Measurements from ENCODE around the gene PPP3R2. TPM values are rescaled to one million over a fixed set of nuclear protein-coding genes. Genes with fewer than 3 reads are reported as not detected.

The PPP3R2 gene
- polyA plus RNA-seq, 2 of the 4 experiments (the other 2 are of a cell fraction), result not detected

GRCh38 chr9:101574731-101575333 is 19.9 kb downstream of the PPP3R2 start:
- H3K4me2 ChIP-seq, result no peak overlapping the region
- no peak for DNase-seq (ENCODE audit: low read depth in 1 of 2, low spot score in 1 of 2)
- TF ChIP-seq NPAS2 (CRISPR knock-in tag; IDR thresholded peaks at IDR 0.05; ENCODE audit: borderline replicate concordance) (no peak), ZNF302 (CRISPR knock-in tag; IDR thresholded peaks at IDR 0.05) (no peak), FOXS1 (CRISPR knock-in tag; IDR thresholded peaks at IDR 0.05) (no peak), KDM5A (IDR thresholded peaks at IDR 0.05) (no peak), HOXB5 (CRISPR knock-in tag; IDR thresholded peaks at IDR 0.05) (no peak), EHF (CRISPR knock-in tag; IDR thresholded peaks at IDR 0.05) (no peak), SMC3 (IDR thresholded peaks at IDR 0.05) (no peak), FOSB (CRISPR knock-in tag; IDR thresholded peaks at IDR 0.05) (no peak)
- H3K9me3 ChIP-seq, result no peaks in the 10 kb centered on the region
- ChIA-PET CTCF (interaction anchor here (0.7 to 1.1 kb wide), 4 partner anchors 9 to 187 kb away, joined by 3 read pairs; no protein-coding TSS in a partner anchor), POLR2A (interaction anchor here (0.6 kb wide), 1 partner anchor 336 kb away, joined by 3 read pairs; no protein-coding TSS in a partner anchor)
- H3K27ac ChIP-seq, result no peak overlapping the region
- no peak for FAIRE-seq
- no peak overlapping the region for H3K4me3 ChIP-seq
- H3K4me1 ChIP-seq, result no peaks in the 10 kb centered on the region
- no peak for ATAC-seq

- ATAC-seq, result no peak
Measured at GRCh38 chr9:101572316-101572715, 22.5 kb downstream of the PPP3R2 start.

GRCh38 chr9:101571114-101571513 is 23.7 kb downstream of the PPP3R2 start:
- ChIA-PET CTCF (interaction anchor here (0.5 to 1.8 kb wide), 3 partner anchors 9 to 122 kb away, joined by 3 to 6 read pairs (median 4); no protein-coding TSS in a partner anchor), POLR2A (no interaction called here)
- Histone ChIP-seq H3K4me1 (no peaks in the 10 kb centered on the region), H3K9me3 (no peaks in the 10 kb centered on the region), H3K27ac (no peak overlapping the region), H3K4me2 (no peak overlapping the region), H3K4me3 (no peak overlapping the region)
- ATAC-seq (no peak), FAIRE-seq (no peak), DNase-seq (ENCODE audit: low read depth in 1 of 2, low spot score in 1 of 2) (no peak)
- TF ChIP-seq USF2 (IDR thresholded peaks at IDR 0.05) (no peak), ATOH8 (CRISPR knock-in tag; IDR thresholded peaks at IDR 0.05; ENCODE audit: low read depth) (no peak), TFCP2L1 (CRISPR knock-in tag; IDR thresholded peaks at IDR 0.05) (no peak), MYC (IDR thresholded peaks at IDR 0.05; ENCODE audit: borderline replicate concordance, low read length) (no peak), FOSL2 (IDR thresholded peaks at IDR 0.05) (no peak), FOSL2 (CRISPR knock-in tag; IDR thresholded peaks at IDR 0.05) (no peak), KDM5A (IDR thresholded peaks at IDR 0.05) (no peak), GATA3 (IDR thresholded peaks at IDR 0.05; ENCODE audit: borderline replicate concordance) (no peak), NFE2L2 (conservative IDR thresholded peaks at IDR 0.05; ENCODE audit: low read length) (no peak), CEBPB (IDR thresholded peaks at IDR 0.05) (no peak), HDAC2 (IDR thresholded peaks at IDR 0.05) (no peak), ZFP36 (IDR thresholded peaks at IDR 0.05; ENCODE audit: borderline replicate concordance, partially characterized antibody) (no peak), BHLHE40 (IDR thresholded peaks at IDR 0.05; ENCODE audit: low read depth, low read length) (no peak), CTCF (IDR thresholded peaks at IDR 0.05) (no peak), FOSB (CRISPR knock-in tag; IDR thresholded peaks at IDR 0.05) (no peak), ESRRA (IDR thresholded peaks at IDR 0.05; ENCODE audit: borderline replicate concordance, low read length) (no peak), HOXB5 (CRISPR knock-in tag; IDR thresholded peaks at IDR 0.05) (no peak), KDM1A (IDR thresholded peaks at IDR 0.05; ENCODE audit: low read depth) (no peak), EHF (CRISPR knock-in tag; IDR thresholded peaks at IDR 0.05) (no peak), ZSCAN20 (CRISPR knock-in tag; IDR thresholded peaks at IDR 0.05) (no peak), POLR2A (IDR thresholded peaks at IDR 0.05; ENCODE audit: low read length) (no peak)
- whole genome bisulfite sequencing (ENCODE audit: missing lambda C conversion rate), result 95% methylated on average over 1 of the region's 1 CpG

More at GRCh38 chr9:101572316-101572715, 22.5 kb downstream of the PPP3R2 start:
- Histone ChIP-seq H3K4me2 (no peak overlapping the region), H3K9me3 (no peaks in the 10 kb centered on the region), H3K4me3 (no peak overlapping the region), H3K4me1 (no peaks in the 10 kb centered on the region), H3K27ac (no peak overlapping the region)
- ChIA-PET POLR2A (no interaction called here), CTCF (interaction anchor here (0.8 to 1.9 kb wide), 6 partner anchors 9 to 123 kb away, joined by 3 to 7 read pairs (median 5); no protein-coding TSS in a partner anchor)
- TF ChIP-seq CBX8 (IDR thresholded peaks at IDR 0.05) (no peak), SREBF2 (IDR thresholded peaks at IDR 0.05) (no peak), NPAS2 (CRISPR knock-in tag; IDR thresholded peaks at IDR 0.05; ENCODE audit: borderline replicate concordance) (no peak), HDAC2 (IDR thresholded peaks at IDR 0.05) (no peak), EHF (CRISPR knock-in tag; IDR thresholded peaks at IDR 0.05) (no peak), ESRRA (IDR thresholded peaks at IDR 0.05; ENCODE audit: borderline replicate concordance, low read length) (no peak), BCL3 (IDR thresholded peaks at IDR 0.05) (no peak), RCOR1 (IDR thresholded peaks at IDR 0.05; ENCODE audit: low read depth, low read length) (no peak), HOXB13 (CRISPR knock-in tag; IDR thresholded peaks at IDR 0.05; ENCODE audit: low read depth) (no peak)
- no peak for FAIRE-seq
- DNase-seq (ENCODE audit: low read depth in 1 of 2, low spot score in 1 of 2), result no peak
- WGBS (ENCODE audit: missing lambda C conversion rate), result 65% methylated on average over 2 of the region's 2 CpGs
